Vagina (tissue), 2 donors: ENCODE measurements around the gene NEUROD2.

Experiments
- POLR2A ChIP-seq, 2 donors: fragments of 450-650 bp; IDR thresholded peaks; one replicate each; pipeline ENCODE4 v1.6.1; 2017; ENCODE audit warnings: antibody characterized with exemption in 2 of 2, mild to moderate bottlenecking in 2 of 2, moderate library complexity in 2 of 2
- POLR2AphosphoS5 ChIP-seq, 2 donors: sonication (generic); formaldehyde crosslinking; IDR thresholded peaks; one replicate each; pipeline ENCODE4 v1.9.0; 2017; ENCODE audit warnings: antibody characterized with exemption in 2 of 2, mild to moderate bottlenecking in 2 of 2, low read depth in 1 of 2; ENCODE audit not compliant: insufficient read depth in 1 of 2
- TF ChIP-seq, protein P1 (sequence below), 3 experiments: fragments of 450-650 bp in 2 of 3; fragments of 200-600 bp in 1 of 3; sonication (generic) in 1 of 3; IDR thresholded peaks; one replicate each; pipeline ENCODE4 v1.5.1; 2017 to 2019; ENCODE audit warnings: antibody characterized with exemption in 3 of 3, mild to moderate bottlenecking in 2 of 3, moderate library complexity in 2 of 3

DNA sequence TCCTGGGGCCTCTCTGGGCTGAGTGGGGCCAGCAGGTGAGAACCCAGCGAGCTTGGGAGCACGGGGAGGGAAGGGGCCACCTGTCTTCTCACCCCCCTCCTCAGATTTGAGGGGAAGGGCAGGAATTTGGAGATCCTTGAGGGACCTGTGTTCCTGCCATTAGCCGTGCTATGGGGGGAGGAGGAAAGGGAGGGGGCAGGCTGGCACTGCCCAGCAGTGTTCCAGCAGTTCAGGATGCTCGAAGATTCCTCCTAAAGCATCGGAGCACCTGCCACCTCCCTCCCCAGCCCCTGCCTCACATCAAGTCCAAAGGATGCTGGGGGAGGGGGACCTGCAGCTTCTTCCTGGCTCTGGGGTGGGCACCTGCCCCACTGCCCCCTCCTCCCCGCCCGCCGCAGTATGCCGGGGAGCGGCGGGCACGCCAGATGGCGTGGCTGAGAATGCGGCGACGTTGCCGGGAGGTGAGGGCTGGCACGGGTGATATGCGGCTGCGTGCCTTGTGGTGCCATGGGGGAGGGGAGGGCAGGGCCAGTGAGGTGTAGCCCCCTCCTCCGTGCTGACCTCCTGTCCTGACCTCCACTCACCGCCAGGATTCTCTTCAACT, 4.7 kb upstream of the NEUROD2 start:
- TF ChIP-seq POLR2A (IDR thresholded peaks at IDR 0.05): no peak
- TF ChIP-seq, protein P1, sequence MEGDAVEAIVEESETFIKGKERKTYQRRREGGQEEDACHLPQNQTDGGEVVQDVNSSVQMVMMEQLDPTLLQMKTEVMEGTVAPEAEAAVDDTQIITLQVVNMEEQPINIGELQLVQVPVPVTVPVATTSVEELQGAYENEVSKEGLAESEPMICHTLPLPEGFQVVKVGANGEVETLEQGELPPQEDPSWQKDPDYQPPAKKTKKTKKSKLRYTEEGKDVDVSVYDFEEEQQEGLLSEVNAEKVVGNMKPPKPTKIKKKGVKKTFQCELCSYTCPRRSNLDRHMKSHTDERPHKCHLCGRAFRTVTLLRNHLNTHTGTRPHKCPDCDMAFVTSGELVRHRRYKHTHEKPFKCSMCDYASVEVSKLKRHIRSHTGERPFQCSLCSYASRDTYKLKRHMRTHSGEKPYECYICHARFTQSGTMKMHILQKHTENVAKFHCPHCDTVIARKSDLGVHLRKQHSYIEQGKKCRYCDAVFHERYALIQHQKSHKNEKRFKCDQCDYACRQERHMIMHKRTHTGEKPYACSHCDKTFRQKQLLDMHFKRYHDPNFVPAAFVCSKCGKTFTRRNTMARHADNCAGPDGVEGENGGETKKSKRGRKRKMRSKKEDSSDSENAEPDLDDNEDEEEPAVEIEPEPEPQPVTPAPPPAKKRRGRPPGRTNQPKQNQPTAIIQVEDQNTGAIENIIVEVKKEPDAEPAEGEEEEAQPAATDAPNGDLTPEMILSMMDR (IDR thresholded peaks at IDR 0.05): no peak
- TF ChIP-seq POLR2AphosphoS5 (IDR thresholded peaks at IDR 0.05; ENCODE audit: insufficient read depth in 1 of 2, low read depth in 1 of 2): no peak
